ENCODE data around the gene PEX1. TPM values are rescaled to one million over a fixed set of nuclear protein-coding genes. Genes with fewer than 3 reads are reported as not detected.
"Not testable (repeated sequence)": the region's sequence is repeated elsewhere in the genome, so short reads cannot be mapped to it uniquely, and the experiment has no call there.

Gene PEX1
- total and polyA plus RNA-seq, 2 of the 4 experiments (the other 2 are of a cell fraction) = 8.1 to 12.7 TPM

- Histone ChIP-seq H2BK20ac (ENCODE audit: low read depth, low read length) (no peak overlapping the region), H3K56ac (ENCODE audit: extremely low read depth, insufficient read depth, low read length) (no peak overlapping the region), H3K4me1 (ENCODE audit: control insufficient read depth, insufficient read depth, low read length) (no peaks in the 10 kb centered on the region), H3K23ac (ENCODE audit: low read depth, low read length) (no peak overlapping the region), H4K8ac (ENCODE audit: low read depth in 2 of 2, low read length in 2 of 2) (no peak overlapping the region), H2AK5ac (ENCODE audit: low read depth, low read length) (no peak overlapping the region), H2BK5ac (ENCODE audit: low read depth, low read length, poor library complexity, severe bottlenecking) (no peak overlapping the region), H3K4me3 (ENCODE audit: insufficient read depth, low read depth, low read length) (no peak overlapping the region), H2BK120ac (ENCODE audit: low read depth, low read length) (no peak overlapping the region), H2AK9ac (replicated peaks; ENCODE audit: low read depth, low read length, poor library complexity) (no peak overlapping the region), H3K79me1 (ENCODE audit: low read depth in 1 of 2, low read length in 2 of 2) (no peaks in the 10 kb centered on the region), H4K91ac (ENCODE audit: insufficient read depth, low read depth, low read length) (no peak overlapping the region), H3K18ac (ENCODE audit: low read depth, low read length) (no peak overlapping the region), H3K27ac (ENCODE audit: insufficient read depth, low read length) (no peak overlapping the region), H3K36me3 (ENCODE audit: control insufficient read depth, insufficient read depth, low read length) (no peaks in the 10 kb centered on the region), H2AFZ (replicated peaks; ENCODE audit: low read length, poor library complexity) (no peak overlapping the region), H4K5ac (ENCODE audit: low read depth, low read length) (no peak overlapping the region), H3K4ac (ENCODE audit: low read depth, low read length) (no peak overlapping the region), H3K9me3 (ENCODE audit: control insufficient read depth, insufficient read depth, low read length) (no peaks in the 10 kb centered on the region), H3K27me3 (ENCODE audit: control insufficient read depth, insufficient read depth, low read length) (no peaks in the 10 kb centered on the region), H3K9ac (ENCODE audit: low read depth, low read length) (no peak overlapping the region), H3K9me1 (ENCODE audit: insufficient read depth, low read length) (no peaks in the 10 kb centered on the region), H3K4me2 (ENCODE audit: low read depth, low read length) (no peak overlapping the region), H3K14ac (replicated peaks; ENCODE audit: low read depth, low read length) (no peak overlapping the region), H4K20me1 (ENCODE audit: insufficient read depth, low read length) (no peaks in the 10 kb centered on the region), H2BK15ac (ENCODE audit: low read depth, low read length) (no peak overlapping the region)
- intact Hi-C loops (cut with micrococcal nuclease) = no loop called here
- DNase-seq = no peak
- WGBS, 2 experiments (ENCODE audit: extremely low coverage in 2 of 2, insufficient read length in 1 of 2) = 86% methylated on average over 4 of the region's 9 CpGs; no CpG with 5 or more reads in 1 of the 2 experiments
- BruUV-seq (replicated peaks) = no TSS peak
- ATAC-seq (ENCODE audit: low read depth) = no peak
- in situ Hi-C loops (cut with MboI; ENCODE audit: low sequenced_read_pairs) = no loop called here
- POLR2A ChIA-PET (ENCODE audit: unreplicated experiment) = no interaction called here
- CTCF ChIA-PET = no interaction called here
- dilution Hi-C loops (cut with HindIII; ENCODE audit: low sequenced_read_pairs, unreplicated experiment) = no loop called here
- TF ChIP-seq CTCF (conservative IDR thresholded peaks at IDR 0.05; ENCODE audit: low read depth, low read length) (no peak), MXI1 (IDR thresholded peaks at IDR 0.05; ENCODE audit: borderline replicate concordance, low read depth, low read length) (no peak), CEBPB (IDR thresholded peaks at IDR 0.05; ENCODE audit: low read depth, low read length) (no peak)
These were observed 50.2 kb downstream of the PEX1 start for GRCh38 chr7:92478095-92478494.

GRCh38 chr7:92477681-92478080, 50.6 kb downstream of the PEX1 start, which contains the start of gene ERVW-1:
Gene ERVW-1, minus strand, starts transcription at chr7:92477946. Its CDS starts 7,565 bp downstream, at chr7:92470381.
- H2BK20ac ChIP-seq (ENCODE audit: low read depth, low read length); ATAC-seq (ENCODE audit: low read depth); intact Hi-C loops (cut with micrococcal nuclease); H4K8ac ChIP-seq (ENCODE audit: low read depth in 2 of 2, low read length in 2 of 2); H3K18ac ChIP-seq (ENCODE audit: low read depth, low read length); H2AK9ac ChIP-seq (replicated peaks; ENCODE audit: low read depth, low read length, poor library complexity); H3K56ac ChIP-seq (ENCODE audit: extremely low read depth, insufficient read depth, low read length); DNase-seq; H4K20me1 ChIP-seq (ENCODE audit: insufficient read depth, low read length); H3K4me3 ChIP-seq (ENCODE audit: insufficient read depth, low read depth, low read length); H3K36me3 ChIP-seq (ENCODE audit: control insufficient read depth, insufficient read depth, low read length); H3K27ac ChIP-seq (ENCODE audit: insufficient read depth, low read length); H3K79me1 ChIP-seq (ENCODE audit: low read depth in 1 of 2, low read length in 2 of 2); H2AFZ ChIP-seq (replicated peaks; ENCODE audit: low read length, poor library complexity); POLR2A ChIA-PET (ENCODE audit: unreplicated experiment); H3K27me3 ChIP-seq (ENCODE audit: control insufficient read depth, insufficient read depth, low read length); H3K9me1 ChIP-seq (ENCODE audit: insufficient read depth, low read length); H4K91ac ChIP-seq (ENCODE audit: insufficient read depth, low read depth, low read length); H3K4me1 ChIP-seq (ENCODE audit: control insufficient read depth, insufficient read depth, low read length); H3K4me2 ChIP-seq (ENCODE audit: low read depth, low read length); BruUV-seq (replicated peaks); H3K4ac ChIP-seq (ENCODE audit: low read depth, low read length); H2BK15ac ChIP-seq (ENCODE audit: low read depth, low read length); H2AK5ac ChIP-seq (ENCODE audit: low read depth, low read length); CTCF ChIA-PET; in situ Hi-C loops (cut with MboI; ENCODE audit: low sequenced_read_pairs); H2BK5ac ChIP-seq (ENCODE audit: low read depth, low read length, poor library complexity, severe bottlenecking); H3K23ac ChIP-seq (ENCODE audit: low read depth, low read length); H3K14ac ChIP-seq (replicated peaks; ENCODE audit: low read depth, low read length); H3K9me3 ChIP-seq (ENCODE audit: control insufficient read depth, insufficient read depth, low read length); H4K5ac ChIP-seq (ENCODE audit: low read depth, low read length); dilution Hi-C loops (cut with HindIII; ENCODE audit: low sequenced_read_pairs, unreplicated experiment); H3K9ac ChIP-seq (ENCODE audit: low read depth, low read length); H2BK120ac ChIP-seq (ENCODE audit: low read depth, low read length): not testable (repeated sequence)
- WGBS, 2 experiments (ENCODE audit: extremely low coverage in 2 of 2, insufficient read length in 1 of 2) = 100% methylated on average over 2 of the region's 11 CpGs; no CpG with 5 or more reads in 1 of the 2 experiments

All from IMR-90 (cell line).